NCI-H2171 (cell line): Measurements from ENCODE around the gene MFAP4.
A peak's percentile ranks its signal among the peaks of the same experiment; 100 is the strongest.

Experiments
- DNase-seq: peaks from one replicate; lab custom pipeline; 2025; lab: John Stamatoyannopoulos, UW

MFAP4 gene

GRCh38 chr17:19386974-19387920 is at the start of gene MFAP4:
Gene MFAP4, minus strand, starts transcription at chr17:19387190. Its CDS starts 35 bp downstream, at chr17:19387155.
- DNase-seq: peak; percentile 98

GRCh38 chr17:19433727-19434340 is 46.8 kb upstream of the MFAP4 start:
- DNase-seq: no peak

- DNase-seq: no peak
Observed at GRCh38 chr17:19433255-19433654, 46.3 kb upstream of the MFAP4 start.

- DNase-seq: no peak
Observed at GRCh38 chr17:19431691-19432090, 44.7 kb upstream of the MFAP4 start.

GRCh38 chr17:19426631-19427030 is 39.6 kb upstream of the MFAP4 start:
- no peak for DNase-seq

- DNase-seq: no peak
Observed at GRCh38 chr17:19424934-19425868, 38.2 kb upstream of the MFAP4 start.

- DNase-seq: no peak
Observed at GRCh38 chr17:19421926-19422325, 34.9 kb upstream of the MFAP4 start.

GRCh38 chr17:19421219-19421618 is 34.2 kb upstream of the MFAP4 start:
- DNase-seq: no peak

- no peak for DNase-seq
Observed at GRCh38 chr17:19418251-19418992, 31.4 kb upstream of the MFAP4 start.

- DNase-seq: no peak
Observed at GRCh38 chr17:19417611-19418010, 30.6 kb upstream of the MFAP4 start.

- DNase-seq: peak; percentile 41
Observed at GRCh38 chr17:19415806-19416775, 29.1 kb upstream of the MFAP4 start.

GRCh38 chr17:19415311-19415710 is 28.3 kb upstream of the MFAP4 start:
- peak; percentile 69 for DNase-seq

GRCh38 chr17:19414396-19415280 is 27.6 kb upstream of the MFAP4 start:
- no peak for DNase-seq

- DNase-seq: no peak
Observed at GRCh38 chr17:19413761-19414160, 26.8 kb upstream of the MFAP4 start.

GRCh38 chr17:19412984-19413383 is 26.0 kb upstream of the MFAP4 start:
- no peak for DNase-seq

GRCh38 chr17:19412510-19412909 is 25.5 kb upstream of the MFAP4 start:
- DNase-seq: no peak

GRCh38 chr17:19411631-19412030 is 24.6 kb upstream of the MFAP4 start:
- DNase-seq: peak; percentile 83

GRCh38 chr17:19410875-19411620 is 24.1 kb upstream of the MFAP4 start, which contains the start of gene RNF112:
Gene RNF112, plus strand, starts transcription at chr17:19411232. Its CDS starts 177 bp downstream, at chr17:19411409.
- peak; percentile 50 for DNase-seq
